Left cardiac atrium (tissue), 4 donors: Measurements from ENCODE around the gene SPRED2. TPM values are rescaled to one million over a fixed set of nuclear protein-coding genes. Genes with fewer than 3 reads are reported as not detected.

Experiments used
- ATAC-seq, 2 donors: fragments of 200-7000 bp; cut with Tn5 transposase; one replicate each; pipeline ENCODE4 v1.9.1; 2020; ENCODE audit warnings: mild to moderate bottlenecking in 2 of 2, moderate library complexity in 2 of 2
- DNase-seq: peaks from one replicate; pipeline ENCODE4 v3.0.0-alpha.2; 2020
- intact Hi-C, 2 donors: fragments of 100-400 bp; cut with DNase I; formaldehyde crosslinking; loops; one replicate each; pipeline versions ENCODE4 v1.14.1 to v1.15.1; 2022 to 2023
- total RNA-seq, 2 donors: library from RNA; stranded (reverse); fragmentation: NEBNext Ultra II Directional; extraction: Animal tissue kit (Norgen Biotek cat#: 25700); gene quantifications; one replicate each; pipeline ENCODE4 v1.2.1, GENCODE V29; 2021
- donor health status: DM: no; HTN: yes; CAD: no.
- donor health status: DM: no; HTN: yes; CAD: no; lungs with severe emphysema.
- donor health status: DM: yes; HTN: yes; CAD: no.
- donor health status: Dilated cardiomyopathy.

Gene SPRED2
- total RNA-seq, 2 donors from 2014 or later = 19.8 to 26.4 TPM

DNA sequence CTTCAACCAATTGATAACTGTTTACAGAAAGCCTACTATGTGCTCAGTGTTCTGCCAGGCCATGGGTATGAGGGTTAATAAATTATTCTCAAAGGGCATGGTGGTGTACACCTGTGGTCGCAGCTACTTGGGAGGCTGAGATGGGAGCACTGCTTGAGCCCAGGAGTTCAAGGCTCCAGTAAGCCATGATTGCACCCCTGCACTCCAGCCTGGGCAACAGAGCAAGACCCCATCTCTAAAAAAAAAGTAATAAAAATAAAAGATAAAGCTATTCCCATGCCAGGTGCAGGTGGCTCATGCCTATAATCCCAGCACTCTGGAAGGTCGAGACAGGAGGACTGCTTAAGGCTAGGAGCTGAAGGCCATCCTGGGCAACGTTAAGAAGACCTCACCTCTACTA lies 8.0 kb downstream of the SPRED2 start:
- ATAC-seq (no peak), DNase-seq (no peak)
- intact Hi-C loops = loop anchor here in 1 of 2 donors (5.0 to 10.0 kb wide), 2 partner anchors 42 to 120 kb away; no protein-coding TSS in a partner anchor

DNA sequence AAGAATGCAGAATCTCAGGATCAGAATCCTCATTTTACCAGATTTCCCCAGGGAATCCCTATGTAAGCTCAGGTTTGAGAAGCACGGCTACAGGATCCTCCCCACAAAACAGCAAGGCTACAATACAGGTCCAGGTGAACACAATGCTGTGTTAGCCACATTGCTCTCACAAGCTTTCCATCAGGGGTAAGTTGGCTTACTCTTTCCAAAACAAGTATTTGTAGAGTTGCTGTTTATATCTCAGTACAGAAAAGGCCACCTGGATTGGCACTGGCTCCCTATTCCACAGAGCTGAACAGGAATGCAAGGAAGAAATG lies 11.0 kb downstream of the SPRED2 start:
- intact Hi-C loops = loop anchor here in 1 of 2 donors (5.0 to 10.0 kb wide), 2 partner anchors 39 to 117 kb away; no protein-coding TSS in a partner anchor
- DNase-seq (no peak), ATAC-seq (peak in 1 of 2 donors; percentile 11)

- peak in 1 of 2 donors; percentile 63 for ATAC-seq
- peak; percentile 34 for DNase-seq
- intact Hi-C loops = loop anchor here in 1 of 2 donors (5.0 to 10.0 kb wide), 2 partner anchors 39 to 116 kb away; no protein-coding TSS in a partner anchor
Observed at GRCh38 chr2:65420712-65421431, 11.5 kb downstream of the SPRED2 start.

DNA sequence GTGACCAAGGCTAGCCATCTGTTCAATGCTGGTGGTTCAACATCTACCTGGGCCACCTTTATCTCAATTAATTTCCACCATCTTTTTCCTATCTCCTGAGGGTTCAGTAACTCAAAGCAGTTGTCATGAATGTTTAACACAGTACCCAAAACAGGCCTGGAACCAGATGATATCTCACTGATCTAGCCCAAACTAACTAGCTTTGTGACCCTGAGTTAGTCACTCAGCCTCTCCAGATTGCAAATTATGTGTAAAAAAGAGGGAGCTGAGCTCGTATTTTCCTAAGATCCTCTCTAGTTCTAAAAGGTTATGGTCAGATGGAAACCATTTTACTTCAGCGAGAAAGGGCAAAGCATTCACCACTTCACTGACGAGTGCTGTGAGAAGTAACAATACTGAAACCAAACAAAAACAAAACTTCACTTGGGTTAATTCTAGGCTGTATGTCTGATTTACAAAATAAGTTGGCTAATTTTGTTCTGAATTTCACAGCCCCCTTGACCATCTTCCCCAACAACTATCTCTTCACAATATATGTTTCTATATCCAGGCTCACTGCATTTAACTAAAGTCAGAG lies 14.8 kb downstream of the SPRED2 start:
- no peak for DNase-seq
- intact Hi-C loops = no loop called here
- no peak for ATAC-seq

- DNase-seq (no peak), ATAC-seq (peak in 1 of 2 donors; percentile 30)
- intact Hi-C loops = no loop called here
Observed at GRCh38 chr2:65416945-65417344, 15.5 kb downstream of the SPRED2 start.

DNA sequence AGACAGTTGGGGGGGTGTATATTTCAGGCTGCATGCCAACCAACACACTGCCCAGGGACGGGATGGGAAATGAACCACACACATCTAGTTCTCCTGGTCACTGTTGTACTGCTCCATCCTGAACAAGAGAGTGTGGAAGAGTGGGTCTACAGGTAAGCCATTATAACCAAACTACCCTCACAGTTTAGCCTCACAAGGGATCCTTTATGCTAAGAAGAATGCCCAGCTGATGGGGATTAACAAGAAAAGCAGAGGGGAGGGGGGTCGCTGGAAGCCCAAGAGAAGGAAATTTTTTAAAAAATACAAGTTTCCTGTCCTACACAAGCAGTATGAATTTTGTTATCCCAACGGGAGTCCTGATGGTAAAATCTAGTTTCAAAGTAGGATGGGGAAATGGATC lies 16.1 kb downstream of the SPRED2 start:
- DNase-seq = no peak
- ATAC-seq = no peak
- intact Hi-C loops = no loop called here

DNA sequence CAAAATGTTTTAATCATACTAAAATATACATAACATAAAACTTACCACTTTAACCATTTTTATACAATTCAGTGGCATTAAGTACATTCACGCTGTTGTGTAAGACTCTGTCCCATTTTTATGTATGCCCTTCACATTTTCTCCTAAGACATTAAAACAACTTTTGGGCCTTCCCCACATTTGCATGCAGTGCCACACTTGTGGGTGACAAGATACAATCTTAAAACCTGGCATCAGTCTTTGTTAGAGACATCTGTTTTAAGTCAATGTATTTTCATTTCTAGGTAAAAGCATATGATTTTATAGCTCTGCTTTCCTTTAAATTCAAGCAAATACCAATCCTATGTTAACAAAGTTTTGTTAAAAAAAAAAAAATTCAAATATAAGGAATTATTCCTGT lies 17.3 kb downstream of the SPRED2 start:
- intact Hi-C loops = no loop called here
- ATAC-seq = no peak
- DNase-seq = no peak

GRCh38 chr2:65413610-65414009 lies 18.8 kb downstream of the SPRED2 start:
- no peak for ATAC-seq
- intact Hi-C loops = no loop called here
- no peak for DNase-seq

DNA sequence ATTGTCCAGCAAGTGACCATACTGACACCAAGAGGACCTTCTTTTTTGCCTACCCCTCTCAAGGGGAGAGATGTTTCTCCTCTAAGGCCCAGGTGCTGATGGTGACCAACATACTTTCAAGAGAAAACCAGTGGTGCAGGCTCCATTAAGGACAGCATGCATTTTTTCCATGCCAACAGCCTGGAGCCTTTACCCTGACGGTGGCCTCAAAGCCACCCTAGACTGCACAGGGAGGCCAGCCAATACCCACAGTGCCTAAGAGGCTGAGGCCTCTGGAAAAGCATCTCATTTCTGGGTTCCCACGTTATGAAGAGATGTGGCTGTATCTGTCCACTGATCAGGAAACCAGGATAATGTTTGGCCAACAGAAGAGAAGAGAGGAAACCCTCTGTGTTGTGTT lies 19.3 kb downstream of the SPRED2 start:
- intact Hi-C loops = no loop called here
- ATAC-seq (no peak), DNase-seq (no peak)

GRCh38 chr2:65411056-65411795 lies 21.2 kb downstream of the SPRED2 start:
- ATAC-seq (no peak), DNase-seq (no peak)
- intact Hi-C loops = no loop called here

DNA sequence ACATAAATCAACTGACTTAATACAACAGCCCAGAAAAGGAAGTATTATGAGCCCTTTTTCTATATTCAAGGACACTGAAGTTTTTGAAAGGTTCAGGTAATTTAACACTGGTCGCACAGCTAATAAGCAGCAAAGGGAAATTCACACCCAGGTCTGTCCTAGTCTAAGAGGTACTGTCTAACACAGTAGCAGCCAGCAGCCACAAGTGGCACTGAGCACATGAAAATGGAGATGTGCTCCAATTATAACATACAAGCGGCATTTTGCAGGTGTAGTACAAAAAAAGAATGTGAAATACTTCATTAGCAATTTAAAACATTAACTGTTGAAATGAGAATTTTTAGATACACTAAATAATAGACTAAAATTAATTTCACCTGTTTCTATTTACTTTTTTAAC lies 23.4 kb downstream of the SPRED2 start:
- intact Hi-C loops = no loop called here
- no peak for DNase-seq
- no peak for ATAC-seq

- intact Hi-C loops = no loop called here
- ATAC-seq = no peak
- no peak for DNase-seq
Observed at GRCh38 chr2:65407240-65407639, 25.2 kb downstream of the SPRED2 start.

DNA sequence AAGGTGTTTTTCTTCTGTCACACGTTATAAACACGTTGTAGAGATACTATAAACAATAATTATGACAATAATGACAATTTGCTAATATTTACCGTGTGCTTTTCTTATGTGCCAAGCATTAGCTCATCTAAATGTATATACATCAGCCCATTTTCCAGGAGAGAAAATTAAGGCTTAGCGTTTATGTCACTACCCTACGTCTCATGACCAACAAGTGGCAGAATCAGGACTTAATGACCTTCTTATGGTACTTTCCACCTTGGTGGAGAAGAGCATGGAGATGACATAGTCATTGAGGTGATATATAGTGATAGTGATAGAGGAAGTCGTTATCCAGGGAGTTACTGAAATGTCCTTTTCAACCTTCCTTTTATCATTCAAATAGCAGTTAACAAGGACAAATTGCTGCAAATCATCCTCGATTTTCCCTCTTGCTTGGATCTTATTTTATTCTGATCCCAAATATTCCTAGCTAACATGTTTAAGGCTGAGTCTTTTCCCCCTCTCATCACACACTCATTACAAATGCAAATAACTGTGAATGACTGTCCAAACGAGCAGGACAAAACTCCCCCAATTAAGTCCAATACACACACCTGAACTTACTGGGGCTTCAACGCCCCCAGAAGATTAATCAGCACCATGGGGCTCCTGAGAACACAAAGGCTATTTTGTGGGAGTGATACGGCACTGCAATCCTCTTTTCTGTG lies 27.3 kb downstream of the SPRED2 start:
- DNase-seq (no peak), ATAC-seq (no peak)
- intact Hi-C loops = no loop called here

GRCh38 chr2:65403529-65403915 lies 28.9 kb downstream of the SPRED2 start:
- intact Hi-C loops = no loop called here
- ATAC-seq (peak in 1 of 2 donors; percentile 11), DNase-seq (no peak)

- intact Hi-C loops = no loop called here
- DNase-seq (no peak), ATAC-seq (peak in 1 of 2 donors; percentile 31)
Observed at GRCh38 chr2:65402780-65403528, 29.4 kb downstream of the SPRED2 start.

- no peak for DNase-seq
- ATAC-seq = peak in 1 of 2 donors; percentile 24
- intact Hi-C loops = no loop called here
Observed at GRCh38 chr2:65402323-65402722, 30.1 kb downstream of the SPRED2 start.

GRCh38 chr2:65397122-65397521 lies 35.3 kb downstream of the SPRED2 start:
- ATAC-seq (peak in 1 of 2 donors; percentile 41), DNase-seq (no peak)
- intact Hi-C loops = no loop called here

DNA sequence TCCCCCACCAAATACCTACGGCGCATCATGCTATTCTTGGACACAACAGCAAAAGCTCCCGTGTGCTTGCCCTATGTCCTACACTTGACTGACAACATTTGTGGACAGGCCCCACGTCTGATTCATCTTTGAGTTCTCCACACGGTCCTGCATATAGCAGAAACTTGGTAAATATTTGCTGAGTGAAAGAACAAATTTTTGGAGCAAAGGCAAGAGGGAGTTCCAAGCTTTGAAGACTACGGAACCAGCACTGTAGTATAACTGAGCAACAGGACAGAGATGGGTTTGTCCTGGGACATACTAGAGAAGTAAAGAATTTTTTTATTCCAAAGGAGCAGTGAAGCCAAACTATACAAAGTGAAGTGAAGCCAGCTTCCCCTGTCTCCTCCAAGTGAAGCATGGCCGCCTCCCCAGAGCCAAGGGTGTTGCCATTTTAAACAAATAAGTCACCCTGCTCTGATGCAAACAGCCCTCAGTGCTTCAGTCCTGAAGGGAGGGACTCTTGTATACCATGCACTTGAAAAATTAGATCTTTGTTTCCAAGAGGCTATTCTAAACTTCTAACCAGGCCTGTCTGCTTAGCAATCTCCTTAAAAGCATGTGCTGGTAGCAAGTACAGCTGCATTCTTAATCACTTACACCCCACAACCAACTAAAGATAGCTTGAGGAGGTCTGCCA lies 35.9 kb downstream of the SPRED2 start:
- peak in 1 of 2 donors; percentile 76 for ATAC-seq
- intact Hi-C loops = no loop called here

More for the DNA sequence above, 35.9 kb downstream of the SPRED2 start:
- DNase-seq = peak; percentile 33
